DMS53 (cell line): ENCODE measurements around the gene CDH13.

Experiments used
- DNase-seq: peaks from one replicate; lab custom pipeline; 2025; lab: John Stamatoyannopoulos, UW

The CDH13 gene

DNA sequence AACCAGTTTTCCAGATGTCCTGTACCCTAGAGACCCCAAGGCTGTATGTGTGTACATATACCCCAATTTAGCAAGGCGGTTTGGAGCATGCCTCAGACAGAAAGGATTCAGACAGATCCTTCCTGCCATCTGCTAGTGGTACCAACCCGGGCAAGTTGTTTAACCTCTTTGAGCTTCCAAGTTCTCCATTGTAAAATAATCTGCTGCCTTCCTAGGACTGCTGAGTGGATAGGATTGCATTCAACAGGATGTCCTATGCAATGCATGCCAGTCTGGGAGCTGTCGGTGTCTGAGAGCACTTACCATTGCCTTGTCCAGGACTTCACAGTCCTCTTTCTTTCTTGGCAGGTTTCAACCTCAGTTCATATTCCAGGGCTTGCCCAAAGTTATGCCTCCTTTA, 1.9 kb downstream of the CDH13 start:
- no peak for DNase-seq

DNA sequence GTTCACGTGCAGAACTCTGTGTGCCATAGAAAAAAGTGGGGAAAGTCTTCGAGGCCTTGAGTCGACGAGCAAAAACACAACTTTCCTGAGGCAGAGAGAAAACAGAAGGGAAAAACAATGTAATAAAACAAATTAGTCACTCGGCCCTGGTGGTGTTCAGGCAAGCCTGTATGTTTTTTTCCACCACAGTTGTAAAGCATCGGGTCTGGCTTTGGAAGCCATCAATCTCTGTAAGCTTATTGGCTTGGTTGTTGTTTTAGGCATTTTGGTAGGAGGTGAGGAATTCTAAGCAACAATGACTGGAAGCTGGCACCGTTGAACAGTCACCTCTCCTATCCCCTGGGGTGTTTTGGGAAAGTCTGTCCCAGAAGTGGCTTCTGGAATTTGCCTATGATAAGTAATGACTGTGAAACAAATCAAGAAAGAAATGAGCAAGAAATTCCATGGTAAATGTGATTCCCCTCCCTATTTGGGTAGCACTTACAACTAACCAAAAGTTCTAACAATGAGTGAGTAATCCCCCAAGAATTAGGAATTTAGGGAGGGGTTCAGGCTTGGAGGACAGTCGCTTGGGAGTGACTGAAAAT, 2.8 kb downstream of the CDH13 start:
- no peak for DNase-seq

DNA sequence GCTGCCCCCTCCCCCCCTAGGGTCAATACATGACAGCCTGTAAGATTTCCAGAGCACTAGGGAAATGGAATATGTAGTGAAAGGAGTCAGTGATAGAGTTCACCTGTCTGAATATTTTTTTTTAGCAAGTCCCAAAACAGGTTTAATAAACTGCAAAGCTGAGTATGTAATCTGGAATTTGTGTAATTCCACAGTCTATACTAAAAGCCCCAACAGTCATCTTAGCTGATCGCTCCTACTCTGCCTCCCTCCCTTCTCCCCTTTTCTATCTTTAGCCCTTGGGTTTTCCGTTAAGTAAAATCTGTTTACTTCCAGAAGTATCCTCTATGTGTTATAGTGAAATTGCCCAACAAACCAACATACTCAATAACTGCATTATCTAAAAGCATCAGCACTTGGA, 3.5 kb downstream of the CDH13 start:
- no peak for DNase-seq

DNA sequence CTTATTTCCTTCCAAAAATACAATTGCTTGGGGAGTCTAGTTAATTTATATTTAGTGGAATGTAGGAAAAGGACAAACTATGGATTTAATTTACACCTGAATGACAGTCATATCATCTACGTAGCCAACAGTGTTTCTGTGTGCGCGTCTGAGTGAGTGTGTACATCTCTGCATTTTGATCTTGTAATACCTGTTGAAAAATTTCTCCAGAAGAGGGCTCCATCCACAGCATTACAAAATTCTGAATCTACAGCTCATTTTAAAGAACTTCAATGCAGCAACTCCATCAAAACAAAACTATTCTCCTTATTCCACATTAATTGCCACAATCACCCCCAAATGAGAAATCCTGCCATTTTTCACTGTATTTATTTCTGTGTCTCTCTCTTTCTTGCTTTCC, 3.9 kb downstream of the CDH13 start:
- DNase-seq, result peak; percentile 9

DNA sequence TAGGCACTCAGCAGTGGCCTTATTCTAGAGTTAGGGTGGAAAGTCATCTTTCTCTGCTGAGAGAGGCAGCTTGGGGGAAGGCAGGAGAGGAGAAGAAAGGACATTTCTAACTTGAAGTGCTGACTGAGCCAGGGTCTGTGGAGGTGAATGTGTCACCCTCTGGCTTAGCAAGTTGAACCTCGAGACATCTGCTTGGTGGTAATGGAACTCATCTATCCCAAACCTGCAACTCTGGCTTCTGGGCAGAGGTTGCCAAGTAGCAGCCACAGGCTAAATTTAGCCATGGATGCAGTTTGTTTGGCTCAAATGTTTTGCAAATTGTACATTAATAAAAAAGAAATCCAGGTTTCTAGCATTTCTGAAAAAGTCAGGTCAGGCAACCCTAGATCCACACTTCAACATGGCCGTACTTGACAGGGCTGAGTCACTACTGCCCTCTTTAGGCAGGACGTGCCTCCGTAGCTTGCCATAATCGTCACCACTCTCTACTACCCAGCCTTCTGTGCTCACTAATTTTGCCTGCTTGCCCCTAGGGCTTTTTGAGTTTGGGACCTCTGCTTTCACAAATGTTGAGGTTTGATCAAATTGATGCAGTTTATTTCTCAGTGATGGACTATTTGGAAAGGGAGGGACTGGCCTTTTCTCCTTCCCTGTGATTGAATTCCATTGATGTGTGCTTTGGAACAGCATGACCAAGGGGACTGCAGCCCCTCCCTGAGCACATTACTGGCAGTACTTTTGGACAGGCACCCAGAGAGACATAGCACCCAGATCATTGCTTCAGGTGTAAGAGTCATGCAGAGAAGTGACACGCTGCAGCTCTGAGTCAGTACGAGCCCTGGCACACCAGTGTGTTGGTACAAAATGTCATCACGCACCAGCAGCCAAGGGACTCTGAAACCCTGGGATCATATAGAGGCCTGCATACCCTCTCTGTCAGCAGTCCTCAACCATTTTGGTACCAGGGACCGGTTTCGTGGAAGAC, 5.2 kb downstream of the CDH13 start:
- peak; percentile 37 for DNase-seq

DNA sequence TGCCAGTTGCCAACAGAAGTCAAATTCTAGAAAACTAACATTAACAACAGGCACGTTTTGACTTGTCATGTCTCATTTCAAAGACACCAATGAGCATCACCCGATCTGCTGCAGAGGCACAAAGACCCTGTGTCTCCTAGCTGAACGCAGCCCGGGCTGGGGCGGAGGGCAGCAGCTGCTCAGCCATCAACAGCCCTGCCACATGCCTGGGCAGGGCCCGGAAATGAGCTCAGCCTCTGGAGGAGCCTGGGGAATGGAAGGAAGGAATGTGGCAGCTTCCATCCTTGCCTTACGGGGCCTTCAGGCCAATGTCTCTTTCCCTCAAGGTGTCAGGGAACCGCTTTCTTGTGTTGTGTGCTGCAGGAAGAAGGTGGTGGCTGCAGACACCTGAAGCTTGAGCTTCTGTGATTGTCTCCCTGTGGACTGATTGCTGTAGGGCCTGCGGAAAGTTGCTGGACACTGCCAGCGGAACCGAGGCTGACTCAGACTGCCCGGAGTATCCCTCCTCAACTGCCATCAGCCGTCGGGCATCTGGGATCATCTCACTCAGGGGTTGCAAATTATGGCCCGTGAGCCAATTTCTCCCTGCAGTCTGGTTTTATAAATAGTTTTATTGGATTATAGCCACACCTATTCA, 7.3 kb downstream of the CDH13 start:
- no peak for DNase-seq

DNA sequence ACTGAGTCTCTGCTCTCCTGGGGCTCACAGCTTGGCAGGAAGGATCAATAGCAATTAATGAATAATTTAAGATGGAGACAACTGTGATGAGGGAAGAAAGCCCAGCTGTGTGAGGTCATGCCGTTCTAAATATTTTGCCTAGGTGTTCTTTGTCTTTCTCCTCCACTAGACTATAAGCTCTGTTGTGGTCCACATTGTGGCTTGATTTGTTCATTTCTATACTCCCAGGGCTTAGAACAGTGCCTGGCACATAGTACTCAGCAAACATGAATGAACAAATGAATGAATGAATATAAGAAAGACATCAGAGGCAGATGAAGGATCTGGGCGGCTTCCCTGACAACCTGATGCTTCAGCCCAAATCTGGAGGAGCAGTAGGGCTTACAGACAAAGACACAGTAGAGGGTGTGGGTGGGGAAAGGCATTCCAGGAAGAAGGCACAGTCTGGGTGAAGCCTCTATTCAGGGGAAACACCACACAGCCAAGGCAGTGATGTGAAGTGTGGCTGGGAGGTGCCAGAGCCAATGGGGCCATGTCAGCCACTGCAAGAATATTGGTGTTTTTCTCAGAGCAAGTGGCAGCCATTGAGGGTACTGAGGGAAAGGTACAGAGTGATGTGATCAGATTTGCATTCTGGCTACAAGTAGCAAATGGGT, 8.3 kb downstream of the CDH13 start:
- no peak for DNase-seq

DNA sequence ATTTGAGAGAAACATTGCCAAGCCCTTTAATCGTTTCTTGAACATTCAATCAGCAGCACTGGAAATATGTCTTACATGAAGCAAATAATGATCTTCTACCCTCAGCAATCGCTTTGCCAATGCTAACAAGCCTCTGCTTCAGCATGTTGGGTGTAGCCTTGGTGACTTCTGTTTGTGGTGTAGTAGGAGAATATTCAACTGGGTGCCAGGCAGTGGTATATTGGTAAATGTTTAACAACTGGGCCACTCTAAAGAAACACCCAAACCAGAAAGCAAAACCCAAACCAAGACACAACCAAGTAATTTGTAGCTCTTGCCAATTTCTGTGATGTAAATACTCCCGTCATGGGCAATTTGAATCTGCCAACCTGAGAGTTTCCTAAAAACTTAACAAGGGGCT, 9.7 kb downstream of the CDH13 start:
- no peak for DNase-seq

DNA sequence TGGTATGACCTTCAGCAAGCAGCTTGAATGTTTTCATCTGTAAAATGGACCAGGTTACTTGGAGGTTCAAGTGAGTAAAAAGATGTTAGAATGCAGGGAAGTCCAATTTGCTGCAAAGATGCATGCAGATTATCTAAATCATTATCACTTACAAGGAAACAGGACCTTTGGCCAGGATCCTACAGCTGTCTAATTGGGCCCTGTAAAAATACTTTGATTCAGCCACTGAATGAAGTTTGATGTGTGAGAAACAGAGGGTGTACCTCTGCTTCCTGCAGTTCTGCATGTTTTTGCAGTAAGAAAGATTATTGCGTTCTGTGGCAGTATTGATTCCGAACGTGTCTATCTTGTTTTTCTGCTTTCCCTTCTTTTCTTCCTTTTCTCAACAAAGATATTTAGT, 10.2 kb downstream of the CDH13 start:
- no peak for DNase-seq

DNA sequence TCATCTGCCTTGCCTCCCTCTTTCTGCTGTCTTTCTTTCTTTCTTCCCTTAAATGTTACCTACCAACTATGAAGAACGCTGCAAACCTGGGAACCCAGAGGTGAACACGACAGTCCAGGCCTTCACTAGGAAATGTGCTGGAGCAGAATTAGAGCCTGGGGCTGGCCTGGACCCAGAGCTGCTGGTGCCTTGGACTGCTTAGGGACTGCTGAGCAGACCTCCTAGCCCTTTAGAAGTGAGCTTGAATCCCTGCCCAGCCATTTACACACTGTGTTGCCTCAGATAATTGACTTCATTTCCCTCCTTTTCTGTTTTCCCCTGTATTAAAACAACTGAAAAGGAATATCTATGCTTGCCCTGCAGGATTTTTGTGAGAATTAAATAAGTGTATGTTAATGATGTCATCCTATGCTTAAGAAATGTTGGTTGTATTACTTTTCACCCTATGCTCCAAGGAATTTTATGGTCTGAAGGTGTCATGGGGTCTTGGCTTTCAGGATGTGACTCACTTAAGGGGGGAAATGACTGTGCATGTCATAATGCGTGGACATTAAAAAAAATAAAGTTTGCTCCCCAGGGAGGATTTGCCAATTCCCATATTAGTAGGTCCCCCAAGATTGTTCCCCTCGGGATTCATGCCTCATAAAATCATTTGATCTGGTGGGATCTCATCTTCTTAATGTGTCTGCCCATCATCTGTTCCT, 11.5 kb downstream of the CDH13 start:
- DNase-seq, result no peak

DNA sequence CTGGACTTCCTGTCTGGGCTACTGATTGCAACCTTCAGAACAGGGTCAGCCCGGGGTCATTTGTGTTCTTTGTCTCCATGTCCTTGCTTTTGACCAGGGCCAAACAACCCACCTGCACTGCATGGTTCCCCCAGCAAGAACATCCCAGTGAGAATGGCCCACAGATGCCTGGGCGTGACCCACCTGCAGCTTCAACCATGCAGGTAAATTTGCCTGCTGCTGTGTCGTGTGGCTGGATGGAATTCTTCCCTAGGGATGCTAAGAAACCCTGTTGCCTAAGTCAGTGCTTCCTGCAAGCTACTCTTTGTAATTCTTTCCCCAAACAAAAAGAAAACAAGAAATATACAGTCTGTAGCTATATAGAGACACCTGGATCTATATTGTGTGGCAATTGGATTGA, 12.5 kb downstream of the CDH13 start:
- peak; percentile 23 for DNase-seq

DNA sequence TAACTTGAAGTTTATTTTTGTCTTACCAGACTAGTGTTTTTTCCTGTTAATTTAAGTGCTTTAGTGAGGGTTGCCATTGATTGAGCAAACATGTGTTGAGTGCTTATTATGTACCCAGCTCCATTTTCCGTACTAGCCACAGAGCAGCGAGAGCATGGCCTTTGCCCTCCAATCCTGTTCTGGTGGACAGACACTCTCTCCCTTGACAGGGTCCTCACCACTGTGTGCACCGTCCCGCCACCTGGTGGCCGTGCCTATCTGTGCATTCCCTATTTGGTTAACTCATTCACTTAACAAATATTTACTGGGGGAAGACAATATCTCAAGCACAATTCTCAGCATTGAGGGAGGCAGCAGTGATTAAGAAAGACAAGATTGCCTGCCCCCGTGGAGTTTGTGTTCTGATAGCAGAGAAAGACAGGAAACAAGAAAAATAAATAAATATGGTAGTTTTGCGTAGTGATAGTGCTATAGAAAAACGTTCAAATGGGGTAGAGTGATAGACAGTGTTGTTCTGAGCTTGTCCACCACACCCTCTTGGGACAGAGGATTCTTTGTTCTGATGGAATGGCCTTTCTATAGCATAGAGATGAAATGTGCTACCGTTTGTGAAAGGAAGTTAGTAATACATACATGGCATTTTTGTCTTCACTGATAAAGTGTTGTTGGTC, 13.0 kb downstream of the CDH13 start:
- peak; percentile 79 for DNase-seq

DNA sequence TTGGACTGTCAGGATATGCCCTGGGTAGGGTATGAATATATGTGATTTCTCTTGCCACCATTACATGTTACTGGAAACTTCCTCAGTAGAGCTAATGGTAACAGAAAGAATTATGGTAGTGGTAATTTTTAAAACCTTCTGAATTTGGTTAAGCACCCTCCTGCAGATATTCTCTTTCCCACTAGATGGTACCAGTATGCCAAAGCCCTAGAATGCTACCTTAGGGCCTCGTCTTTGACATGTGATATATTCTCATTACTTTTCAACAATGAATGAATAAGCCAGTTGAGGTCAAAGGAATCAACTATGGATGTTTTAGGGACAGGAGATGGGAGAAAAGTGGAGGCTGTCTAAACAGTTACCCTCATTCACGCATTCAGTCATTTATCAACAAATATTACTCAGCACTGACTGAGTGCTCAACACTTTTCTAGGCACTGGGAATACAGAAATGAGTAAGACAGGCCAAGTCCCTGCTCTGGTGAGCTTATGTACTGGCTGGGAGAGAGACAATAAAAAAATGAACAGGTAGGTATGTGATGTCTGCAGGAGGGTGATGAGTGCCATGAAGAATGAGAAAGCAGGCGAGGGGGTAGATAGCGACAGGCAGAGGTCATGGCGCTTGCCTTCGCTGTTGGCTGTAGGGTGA, 14.7 kb downstream of the CDH13 start:
- DNase-seq, result peak; percentile 31

DNA sequence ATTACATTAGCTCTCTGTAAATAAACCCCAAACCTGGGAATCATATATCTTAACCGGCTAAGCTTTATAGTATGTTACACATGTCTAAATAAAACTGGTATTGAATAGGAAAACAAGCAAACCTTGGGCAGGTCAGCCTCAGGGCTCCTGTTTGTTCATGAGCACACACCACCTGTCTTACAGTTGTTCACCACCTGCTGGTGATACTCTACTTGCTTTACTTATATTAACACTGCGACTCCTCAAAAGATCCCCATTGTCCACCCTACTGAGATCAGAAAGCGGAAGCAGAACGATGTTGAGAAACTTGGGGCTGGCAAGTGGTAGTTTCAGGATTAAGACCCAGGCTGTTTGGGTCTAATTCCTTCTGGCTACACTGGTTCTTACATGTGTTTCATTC, 16.4 kb downstream of the CDH13 start:
- peak; percentile 54 for DNase-seq

DNA sequence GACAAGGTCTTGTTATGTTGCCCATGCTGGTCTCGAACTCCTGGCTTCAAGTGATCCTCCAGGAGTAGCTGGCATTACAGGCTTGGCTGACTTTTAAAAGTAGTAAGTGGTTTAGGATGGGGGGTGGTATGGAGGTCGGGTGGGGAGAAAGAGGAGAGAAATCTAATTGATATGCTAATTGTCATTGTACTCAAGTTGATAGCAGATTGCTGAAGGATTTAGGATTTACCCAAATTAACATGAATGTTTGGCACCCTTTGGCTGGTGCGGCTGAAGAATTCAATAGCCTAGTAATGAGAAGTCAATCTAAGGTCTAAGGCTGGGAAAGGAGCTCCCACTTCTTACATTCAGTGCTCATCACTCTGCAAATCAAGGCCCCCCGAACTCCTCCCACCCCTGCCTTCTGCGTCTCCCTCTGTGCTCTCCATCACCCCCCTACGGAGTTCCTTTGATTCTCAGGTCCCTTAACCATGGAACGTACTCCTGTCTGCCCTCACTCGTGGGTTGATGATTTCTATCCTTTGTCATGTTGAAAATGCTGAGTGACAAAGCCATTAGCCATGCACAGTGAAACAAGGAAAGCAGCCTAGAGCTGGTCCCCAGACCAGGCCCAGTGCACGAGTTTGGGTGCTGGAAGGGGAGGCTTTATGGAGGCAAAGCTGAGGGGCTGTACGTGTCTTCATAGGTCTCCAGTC, 17.3 kb downstream of the CDH13 start:
- no peak for DNase-seq

DNA sequence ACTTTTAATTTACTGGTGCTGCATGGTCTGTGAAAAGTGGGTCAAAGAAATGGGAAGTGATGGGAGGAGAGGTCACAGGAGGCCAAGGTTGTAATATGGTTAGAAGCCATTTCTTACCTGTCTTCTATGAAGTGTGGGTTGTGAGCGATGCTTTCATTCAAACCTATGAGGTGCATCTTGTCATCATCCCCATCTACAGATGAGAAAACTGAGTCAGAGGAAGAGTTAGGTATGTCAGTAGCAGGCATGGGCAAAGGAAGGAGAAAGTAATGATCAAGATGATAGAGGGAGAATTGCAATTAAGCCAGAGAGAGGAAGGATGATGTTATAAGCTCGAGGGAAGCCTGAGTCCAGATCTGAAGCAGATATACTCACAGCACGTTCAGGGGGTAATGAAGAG, 19.7 kb downstream of the CDH13 start:
- no peak for DNase-seq

DNA sequence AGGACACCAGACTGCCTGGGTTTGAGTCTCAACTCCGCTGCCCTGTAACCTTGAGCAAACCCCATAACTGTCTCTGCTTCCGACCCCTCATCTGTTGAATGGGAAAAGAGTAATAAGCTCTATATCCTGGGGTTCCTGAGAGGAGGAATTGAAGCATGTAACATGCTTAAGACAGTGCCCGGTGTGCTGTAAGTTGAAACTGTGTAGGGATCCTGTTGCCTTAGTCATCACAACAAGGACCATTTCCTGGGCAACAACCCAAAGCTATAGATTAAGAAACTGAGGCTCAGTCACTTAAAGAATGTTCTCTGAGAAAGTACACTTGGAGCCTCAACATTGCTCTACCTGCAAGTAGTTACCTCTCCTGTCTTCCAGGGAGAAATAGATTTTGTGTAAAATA, 23.0 kb downstream of the CDH13 start:
- DNase-seq, result no peak

DNA sequence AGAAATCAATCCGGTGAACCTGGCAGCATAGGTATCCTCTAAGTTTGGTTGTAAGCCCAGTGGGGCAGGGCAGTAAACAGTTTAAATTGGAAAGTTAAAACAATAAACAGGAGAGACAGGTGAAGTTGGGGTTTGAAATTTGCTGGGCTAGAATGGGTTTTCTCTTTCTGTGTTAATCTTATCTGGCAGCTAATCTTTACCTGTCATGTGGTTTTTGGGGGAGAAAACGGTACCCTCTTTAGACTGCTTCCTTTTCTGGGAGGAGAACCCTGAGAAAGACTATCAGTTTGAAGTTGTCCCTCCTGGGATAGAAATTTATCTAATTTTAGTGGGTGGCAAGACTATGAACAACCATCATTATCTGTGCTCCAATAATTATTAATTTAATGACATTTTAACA, 24.0 kb downstream of the CDH13 start:
- no peak for DNase-seq

DNA sequence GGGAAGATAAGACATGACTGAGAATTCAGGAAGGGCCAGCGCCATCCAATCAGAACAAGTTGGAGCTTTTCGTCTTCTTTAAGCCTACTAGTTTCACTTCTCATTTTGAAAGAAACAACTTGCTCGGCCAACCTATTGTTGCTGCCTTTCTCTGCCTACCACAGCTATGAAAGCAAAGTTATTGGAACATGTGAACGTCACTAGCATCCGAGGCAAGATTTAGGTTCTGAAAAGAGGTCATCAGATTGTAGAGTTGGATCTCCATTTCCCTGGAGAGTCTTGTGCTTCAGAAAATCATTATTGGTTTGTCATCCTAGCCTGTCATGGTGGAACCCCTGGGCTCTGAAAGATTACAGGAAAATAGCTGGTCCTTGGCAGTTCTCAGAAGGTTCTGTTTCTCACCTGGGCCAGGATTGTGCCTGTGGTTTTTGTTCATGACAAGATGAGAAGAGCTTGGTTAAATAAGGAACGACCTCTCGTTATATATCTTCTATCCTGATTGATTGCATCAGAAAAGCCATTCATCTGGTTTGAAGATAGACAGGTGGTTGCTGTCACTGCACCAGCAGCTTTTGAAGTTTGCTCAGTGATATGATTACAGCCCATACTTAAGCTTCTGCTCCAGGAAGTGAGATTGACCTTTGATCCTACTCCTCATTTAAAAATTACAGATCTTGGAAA, 25.3 kb downstream of the CDH13 start:
- peak; percentile 80 for DNase-seq

DNA sequence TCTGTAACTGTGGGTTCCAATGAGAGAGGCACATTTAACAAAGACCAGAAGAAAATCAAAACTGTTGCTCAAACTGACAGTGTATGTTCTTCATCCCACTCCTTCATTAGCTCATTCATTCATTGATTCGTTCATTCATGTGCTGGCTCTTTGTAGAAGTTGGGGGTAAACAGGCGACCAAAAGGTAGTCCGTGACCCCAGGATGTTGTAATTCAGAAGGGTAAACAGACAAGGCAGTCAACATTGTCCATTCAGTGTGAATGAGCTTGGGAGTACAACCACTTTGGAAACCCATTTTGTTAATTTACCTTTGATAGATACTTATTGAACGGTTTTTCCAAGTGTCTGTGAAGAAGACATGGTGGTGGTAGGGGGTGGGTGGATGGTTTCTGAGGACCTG, 26.1 kb downstream of the CDH13 start:
- DNase-seq, result peak; percentile 34
